ENCODE measurements around the gene TUFT1.

DNA sequence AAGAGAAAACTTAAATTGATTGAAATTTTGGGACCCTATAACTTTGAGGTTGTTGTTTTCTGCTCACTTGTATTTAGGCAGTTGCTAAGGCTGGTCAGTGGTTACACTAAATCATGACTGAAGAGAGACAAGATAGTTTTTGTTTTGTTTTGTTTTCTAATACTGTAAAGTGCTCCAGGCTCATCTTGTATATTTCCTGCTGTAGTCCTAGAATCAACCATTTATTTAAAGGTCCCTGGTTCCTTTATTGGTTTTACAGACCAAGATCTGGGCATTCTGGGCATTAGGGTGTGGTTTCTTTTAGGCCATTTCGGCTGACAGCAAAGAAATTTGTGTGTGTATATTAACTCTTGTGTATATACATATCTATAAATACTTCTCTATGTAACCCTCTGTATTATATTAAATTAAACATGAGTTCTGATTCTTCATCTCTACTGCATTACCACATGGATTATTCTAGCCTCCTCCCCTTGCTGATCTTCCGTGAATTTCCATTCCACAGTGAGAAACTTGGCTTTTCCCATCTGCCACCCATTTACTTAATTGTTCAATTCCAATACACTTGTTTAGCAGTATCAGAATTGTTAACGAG lies 86.7 kb downstream of the TUFT1 start:
- TF ChIP-seq, protein P1, sequence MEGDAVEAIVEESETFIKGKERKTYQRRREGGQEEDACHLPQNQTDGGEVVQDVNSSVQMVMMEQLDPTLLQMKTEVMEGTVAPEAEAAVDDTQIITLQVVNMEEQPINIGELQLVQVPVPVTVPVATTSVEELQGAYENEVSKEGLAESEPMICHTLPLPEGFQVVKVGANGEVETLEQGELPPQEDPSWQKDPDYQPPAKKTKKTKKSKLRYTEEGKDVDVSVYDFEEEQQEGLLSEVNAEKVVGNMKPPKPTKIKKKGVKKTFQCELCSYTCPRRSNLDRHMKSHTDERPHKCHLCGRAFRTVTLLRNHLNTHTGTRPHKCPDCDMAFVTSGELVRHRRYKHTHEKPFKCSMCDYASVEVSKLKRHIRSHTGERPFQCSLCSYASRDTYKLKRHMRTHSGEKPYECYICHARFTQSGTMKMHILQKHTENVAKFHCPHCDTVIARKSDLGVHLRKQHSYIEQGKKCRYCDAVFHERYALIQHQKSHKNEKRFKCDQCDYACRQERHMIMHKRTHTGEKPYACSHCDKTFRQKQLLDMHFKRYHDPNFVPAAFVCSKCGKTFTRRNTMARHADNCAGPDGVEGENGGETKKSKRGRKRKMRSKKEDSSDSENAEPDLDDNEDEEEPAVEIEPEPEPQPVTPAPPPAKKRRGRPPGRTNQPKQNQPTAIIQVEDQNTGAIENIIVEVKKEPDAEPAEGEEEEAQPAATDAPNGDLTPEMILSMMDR (IDR thresholded peaks at IDR 0.05) = no peak
- TF ChIP-seq EZH2 (IDR thresholded peaks at IDR 0.05; ENCODE audit: borderline replicate concordance, insufficient read depth, low read depth, low read length, poor library complexity, severe bottlenecking) = no peak

Measured in B cell (primary cell).